ENCODE results near the gene U2AF1L4.

U2AF1L4 gene, protein sequence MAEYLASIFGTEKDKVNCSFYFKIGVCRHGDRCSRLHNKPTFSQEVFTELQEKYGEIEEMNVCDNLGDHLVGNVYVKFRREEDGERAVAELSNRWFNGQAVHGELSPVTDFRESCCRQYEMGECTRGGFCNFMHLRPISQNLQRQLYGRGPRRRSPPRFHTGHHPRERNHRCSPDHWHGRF

DNA sequence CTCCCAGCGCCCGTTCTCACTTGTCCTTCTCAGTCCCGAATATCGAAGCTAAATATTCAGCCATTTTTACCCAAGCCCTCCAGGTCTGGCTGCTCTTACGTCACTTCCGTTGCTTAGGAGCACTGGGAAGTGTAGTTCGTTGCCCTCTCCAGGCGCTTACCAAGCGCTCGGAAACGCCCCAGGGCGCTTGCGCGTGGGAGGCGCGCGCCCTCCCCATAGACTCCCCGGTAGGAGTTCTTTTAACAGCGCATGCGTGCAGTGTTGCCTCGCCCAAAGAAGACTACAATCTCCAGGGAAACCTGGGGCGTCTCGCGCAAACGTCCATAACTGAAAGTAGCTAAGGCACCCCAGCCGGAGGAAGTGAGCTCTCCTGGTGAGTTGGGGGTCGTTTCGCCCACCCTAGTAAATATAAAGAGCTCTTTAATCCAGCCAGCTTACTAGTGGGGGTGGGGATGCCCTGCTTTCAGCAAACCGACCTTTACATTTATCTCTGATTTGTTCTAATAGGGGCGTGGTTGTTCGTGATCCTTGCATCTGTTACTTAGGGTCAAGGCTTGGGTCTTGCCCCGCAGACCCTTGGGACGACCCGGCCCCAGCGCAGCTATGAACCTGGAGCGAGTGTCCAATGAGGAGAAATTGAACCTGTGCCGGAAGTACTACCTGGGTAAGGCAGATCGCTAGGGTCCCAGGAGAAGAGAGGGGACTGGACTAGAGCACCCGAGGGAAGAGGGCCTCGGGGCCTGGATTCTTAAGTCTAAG is at the start of gene U2AF1L4, which contains the start of gene PSENEN:
U2AF1L4 (minus strand) TSS at position 91 of the 759 bp plus-strand sequence; CDS start at position 64, 27 bp downstream.
PSENEN (plus strand) TSS at position 324 of the 759 bp plus-strand sequence; CDS start at position 604, 280 bp downstream.
- DNase-seq (ENCODE audit: low read depth): peak; percentile 92

DNA sequence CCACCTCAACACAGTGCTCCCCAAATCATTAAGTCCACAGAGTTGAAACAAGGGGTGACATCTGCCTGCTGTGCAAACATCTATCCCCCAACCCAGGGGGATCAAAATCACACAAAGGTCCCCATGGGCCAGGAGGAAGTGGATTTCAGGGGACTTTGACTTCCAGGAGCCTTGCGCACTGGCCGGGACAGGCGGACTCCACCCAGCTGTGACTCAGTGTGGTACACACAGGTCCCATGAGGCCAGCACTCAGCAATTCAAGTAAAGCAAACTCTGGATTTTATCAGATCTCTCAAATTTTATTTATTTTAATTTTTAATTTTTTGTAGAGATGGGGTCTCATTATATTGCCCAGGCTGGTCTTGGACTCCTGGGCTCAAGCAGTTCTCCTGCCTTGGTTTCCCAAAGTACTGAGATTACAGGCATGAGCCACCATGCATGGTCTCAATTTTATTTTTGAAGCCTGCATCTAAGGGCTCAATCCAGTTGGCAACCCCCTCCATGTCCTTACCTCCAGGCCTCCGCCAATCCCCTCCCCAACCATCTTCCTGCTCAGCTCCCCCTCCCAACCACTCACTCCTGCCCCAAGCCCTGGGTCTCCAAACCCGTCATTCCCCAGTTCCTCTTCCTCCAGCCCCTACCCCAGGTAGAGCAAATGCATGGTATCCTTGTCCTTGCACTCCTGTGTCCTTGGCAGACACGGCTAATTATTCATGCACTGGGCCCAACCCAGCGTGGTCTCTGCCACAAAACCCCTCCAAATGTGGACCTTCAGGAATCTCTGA is 48.4 kb upstream of the U2AF1L4 start:
- DNase-seq (ENCODE audit: low read depth): no peak

DNA sequence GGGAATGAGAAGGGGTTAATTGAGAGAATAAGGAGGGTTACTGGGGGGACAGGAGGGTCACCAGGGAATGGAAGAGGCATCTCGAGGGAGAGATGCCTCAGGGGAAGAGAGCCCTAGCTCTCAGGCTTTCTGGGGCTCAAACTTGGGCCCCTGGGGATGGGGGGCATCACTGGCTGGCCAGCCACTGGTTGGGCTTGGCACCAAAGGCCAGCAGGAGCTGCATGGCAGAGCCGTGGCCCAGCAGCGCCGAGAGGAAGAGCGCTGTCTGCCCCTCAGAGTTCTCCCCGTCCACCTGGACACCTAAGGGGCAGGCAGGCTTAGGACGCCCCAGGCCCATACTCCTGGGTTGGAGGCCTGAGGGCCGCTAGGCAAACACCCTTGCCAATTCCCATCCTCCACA is 47.7 kb upstream of the U2AF1L4 start:
- no peak for DNase-seq (ENCODE audit: low read depth)

DNA sequence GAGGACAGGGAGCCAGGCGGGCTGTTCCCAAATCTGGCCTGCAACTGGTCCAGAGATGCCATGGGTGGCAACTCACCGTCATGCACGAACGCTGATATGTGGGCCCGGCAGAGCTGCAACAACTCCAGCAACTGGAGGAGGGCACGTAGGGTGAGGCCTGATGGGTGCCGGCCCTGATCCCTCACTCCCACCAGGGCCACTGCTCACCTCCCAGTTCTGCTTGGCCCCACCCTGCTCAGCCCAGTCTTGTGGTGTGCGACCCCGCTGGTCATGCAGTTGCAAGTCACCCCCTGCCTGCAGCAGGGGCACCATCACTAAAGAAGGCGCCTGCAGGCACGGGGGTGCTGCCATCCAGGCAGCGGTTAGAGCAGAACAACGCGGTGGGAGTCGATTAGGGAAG is 47.1 kb upstream of the U2AF1L4 start:
- no peak for DNase-seq (ENCODE audit: low read depth)

DNA sequence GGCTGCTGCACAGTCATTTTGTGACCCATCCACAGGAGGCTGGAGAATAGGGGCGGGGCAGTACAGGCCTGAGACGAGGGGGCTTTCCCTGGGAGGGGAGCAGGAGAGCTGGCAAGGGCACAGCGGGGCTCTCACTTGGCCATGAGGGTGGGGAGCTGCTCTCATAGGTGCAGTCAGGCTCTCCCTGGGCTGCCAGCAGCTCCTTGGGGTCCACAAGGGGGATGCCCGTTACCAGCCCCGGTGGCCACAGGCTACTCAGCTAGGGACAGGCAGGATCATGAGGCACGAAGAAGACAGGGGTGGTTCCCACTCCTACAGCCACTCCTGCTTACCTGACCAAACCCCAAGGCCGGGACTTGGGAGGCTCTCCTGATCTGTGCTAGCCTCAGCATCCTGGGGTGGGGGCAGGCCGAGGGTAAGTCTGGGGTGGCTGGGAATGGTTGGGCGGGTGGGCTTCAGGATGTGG is 46.6 kb upstream of the U2AF1L4 start:
- DNase-seq (ENCODE audit: low read depth): no peak

DNA sequence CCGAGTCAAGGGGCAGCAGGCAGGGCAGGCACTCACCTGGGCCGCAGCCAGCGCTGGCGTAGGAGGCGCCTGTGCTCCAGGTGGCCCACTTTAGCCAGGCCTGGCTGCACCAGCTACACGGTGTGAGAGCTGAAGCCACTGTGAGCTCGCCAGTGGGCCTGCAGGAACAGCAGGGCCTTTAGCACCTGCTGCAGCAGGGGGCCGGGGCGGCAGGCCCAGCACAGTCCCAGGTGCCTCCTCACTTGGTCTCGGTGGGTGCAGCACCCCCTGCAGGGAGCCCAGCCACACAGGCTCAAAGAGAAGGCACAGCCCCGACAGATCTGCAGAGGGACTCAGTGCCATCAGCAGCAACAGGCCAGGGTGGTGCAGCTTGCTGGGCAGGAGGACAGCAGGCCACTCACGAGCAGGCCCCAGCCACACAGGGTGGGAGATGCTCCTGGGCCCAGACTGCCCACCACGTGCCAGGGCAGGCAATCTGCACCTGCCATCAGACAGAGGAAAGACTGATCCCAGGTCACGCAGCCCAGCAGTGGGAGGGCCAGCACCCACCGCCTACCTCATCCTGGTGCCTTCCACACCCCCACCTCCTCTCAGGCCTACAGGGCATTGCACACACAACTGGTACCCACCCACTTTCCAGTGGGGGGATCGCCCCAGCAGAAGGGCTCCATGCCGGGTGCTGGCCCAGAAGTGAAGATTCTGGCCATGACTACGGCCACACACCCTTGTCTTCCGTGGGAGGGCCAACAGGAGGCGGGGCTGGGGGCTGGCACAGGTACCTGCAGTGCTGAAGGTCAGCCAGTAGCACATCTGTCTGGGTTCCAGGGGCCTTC is 46.0 kb upstream of the U2AF1L4 start:
- DNase-seq (ENCODE audit: low read depth): no peak

DNA sequence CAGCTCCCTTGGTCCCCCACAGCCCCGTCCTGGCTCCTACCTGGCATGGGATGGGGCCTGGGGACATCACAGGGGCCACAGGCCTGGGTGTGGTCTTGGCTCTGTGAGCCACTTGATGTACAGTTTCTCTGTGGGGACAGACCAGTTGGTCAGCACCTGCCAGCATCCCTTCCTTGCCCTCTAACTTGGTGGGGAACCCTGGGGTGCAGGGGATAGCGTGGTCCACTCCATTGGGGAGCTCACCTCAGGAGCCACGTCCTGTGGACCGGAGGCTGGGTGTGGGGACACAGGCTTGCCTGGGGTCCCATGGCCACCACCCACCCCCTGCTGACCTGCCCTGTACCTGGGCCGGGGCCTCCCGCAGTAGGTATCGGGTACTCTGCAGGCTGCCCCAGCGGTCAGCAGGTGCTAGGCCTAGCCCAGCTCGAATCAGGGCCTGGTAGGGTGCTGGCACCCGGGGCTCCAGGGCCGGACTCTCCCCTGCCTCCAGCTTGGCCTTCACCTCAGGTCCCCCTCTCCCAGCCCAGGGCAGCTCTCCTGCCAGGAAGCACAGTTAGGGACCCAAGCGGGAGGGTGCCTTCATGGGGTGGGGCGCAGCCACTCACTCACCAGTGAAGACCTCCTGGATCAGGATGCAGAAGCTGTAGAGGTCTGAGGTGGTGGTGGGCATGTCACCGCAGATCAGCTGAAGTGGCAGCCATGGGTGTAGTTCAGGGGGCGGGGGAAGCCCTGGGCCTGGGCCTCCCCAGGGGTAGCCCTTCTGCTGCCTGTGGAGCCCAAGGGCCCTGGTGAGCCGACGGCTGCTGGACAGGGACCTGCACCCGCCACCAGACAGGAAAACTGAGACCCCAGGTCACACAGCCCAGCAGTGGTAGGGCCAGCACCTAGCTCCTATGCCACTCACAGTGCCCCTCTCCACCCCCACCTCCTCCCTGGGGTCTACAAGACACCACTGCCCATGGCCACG is 45.0 kb upstream of the U2AF1L4 start:
- DNase-seq (ENCODE audit: low read depth): no peak

DNA sequence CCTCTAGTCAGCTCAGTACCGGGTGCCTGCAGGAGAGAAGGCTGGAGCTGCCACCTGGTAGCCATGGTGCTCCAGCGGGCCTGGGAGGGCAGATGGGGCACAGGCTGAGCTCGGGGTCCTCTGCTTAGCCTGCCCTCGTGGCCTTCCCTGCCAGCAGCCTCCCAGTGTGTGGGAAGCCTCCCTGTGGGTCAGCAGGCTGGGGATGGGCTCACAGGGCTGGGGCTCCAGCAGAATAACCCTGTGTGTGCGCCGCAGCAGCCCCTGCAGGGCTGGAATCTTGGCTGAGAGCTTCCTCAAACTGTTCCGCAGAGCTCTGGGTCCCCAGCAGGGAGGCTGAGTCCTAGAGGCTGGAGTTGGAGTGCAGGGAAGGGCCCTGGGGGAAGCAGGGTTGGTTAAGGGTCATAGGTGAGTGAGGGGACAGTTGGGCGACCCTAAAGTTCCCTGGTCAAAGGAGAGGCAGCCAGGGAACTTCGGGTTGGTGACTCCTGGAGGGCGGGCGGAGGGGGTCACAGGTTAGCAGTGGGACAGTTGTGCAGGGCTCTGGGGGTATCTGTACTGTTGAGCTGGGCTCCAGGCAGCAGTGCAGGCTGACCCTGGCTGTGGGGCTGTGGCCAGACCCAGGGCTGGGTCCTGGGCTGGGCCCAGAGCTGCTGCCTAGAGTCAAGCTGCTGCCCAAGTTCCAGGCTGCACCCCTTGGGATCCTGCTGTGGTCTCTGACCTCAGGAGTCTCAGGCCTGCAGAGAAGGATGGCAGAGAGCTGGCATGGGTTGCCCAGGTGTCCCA is 44.2 kb upstream of the U2AF1L4 start:
- DNase-seq (ENCODE audit: low read depth): no peak

DNA sequence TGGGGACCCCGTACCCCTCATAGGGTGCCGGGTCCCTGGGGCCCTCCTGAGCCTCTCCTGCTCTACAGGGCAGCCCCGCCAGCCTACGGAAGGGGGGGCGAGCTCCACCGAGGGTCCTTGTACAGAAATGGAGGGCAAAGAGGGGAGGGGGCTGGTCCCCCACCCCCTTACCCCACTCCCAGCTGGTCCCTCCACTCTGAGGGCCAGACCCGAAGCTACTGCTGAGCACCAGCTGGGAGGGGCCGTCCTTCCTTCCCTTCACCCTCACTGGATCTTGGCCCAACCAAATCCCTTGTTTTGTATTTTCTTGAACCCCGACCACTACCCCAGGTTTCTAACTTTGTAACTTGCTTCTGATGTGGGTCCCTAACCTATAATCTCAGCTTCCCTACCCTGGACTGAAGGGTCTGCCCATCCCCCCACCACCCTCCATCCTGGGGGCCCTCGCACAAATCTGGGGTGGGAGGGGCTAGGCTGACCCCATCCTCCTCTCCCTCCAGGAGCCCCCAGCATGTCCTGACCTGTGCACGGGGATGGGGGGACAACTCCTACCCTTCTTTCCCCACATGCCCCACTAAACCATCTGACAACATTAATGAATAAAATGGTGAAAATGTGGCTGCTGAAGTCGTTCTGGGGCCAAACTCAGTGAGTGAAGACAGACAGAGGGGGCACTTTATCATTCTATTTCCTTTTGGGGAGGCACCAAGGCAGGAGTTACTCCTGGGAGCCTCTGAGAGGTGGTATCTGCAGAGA is 43.2 kb upstream of the U2AF1L4 start:
- no peak for DNase-seq (ENCODE audit: low read depth)

DNA sequence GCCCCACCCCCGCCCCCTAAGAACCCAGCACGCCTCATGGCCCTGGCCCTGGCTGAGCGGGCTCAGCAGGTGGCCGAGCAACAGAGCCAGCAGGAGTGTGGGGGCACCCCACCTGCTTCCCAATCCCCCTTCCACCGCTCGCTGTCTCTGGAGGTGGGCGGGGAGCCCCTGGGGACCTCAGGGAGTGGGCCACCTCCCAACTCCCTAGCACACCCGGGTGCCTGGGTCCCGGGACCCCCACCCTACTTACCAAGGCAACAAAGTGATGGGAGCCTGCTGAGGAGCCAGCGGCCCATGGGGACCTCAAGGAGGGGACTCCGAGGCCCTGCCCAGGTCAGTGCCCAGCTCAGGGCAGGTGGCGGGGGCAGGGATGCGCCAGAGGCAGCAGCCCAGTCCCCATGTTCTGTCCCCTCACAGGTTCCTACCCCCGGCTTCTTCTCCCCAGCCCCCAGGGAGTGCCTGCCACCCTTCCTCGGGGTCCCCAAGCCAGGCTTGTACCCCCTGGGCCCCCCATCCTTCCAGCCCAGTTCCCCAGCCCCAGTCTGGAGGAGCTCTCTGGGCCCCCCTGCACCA is 42.1 kb upstream of the U2AF1L4 start:
- no peak for DNase-seq (ENCODE audit: low read depth)

DNA sequence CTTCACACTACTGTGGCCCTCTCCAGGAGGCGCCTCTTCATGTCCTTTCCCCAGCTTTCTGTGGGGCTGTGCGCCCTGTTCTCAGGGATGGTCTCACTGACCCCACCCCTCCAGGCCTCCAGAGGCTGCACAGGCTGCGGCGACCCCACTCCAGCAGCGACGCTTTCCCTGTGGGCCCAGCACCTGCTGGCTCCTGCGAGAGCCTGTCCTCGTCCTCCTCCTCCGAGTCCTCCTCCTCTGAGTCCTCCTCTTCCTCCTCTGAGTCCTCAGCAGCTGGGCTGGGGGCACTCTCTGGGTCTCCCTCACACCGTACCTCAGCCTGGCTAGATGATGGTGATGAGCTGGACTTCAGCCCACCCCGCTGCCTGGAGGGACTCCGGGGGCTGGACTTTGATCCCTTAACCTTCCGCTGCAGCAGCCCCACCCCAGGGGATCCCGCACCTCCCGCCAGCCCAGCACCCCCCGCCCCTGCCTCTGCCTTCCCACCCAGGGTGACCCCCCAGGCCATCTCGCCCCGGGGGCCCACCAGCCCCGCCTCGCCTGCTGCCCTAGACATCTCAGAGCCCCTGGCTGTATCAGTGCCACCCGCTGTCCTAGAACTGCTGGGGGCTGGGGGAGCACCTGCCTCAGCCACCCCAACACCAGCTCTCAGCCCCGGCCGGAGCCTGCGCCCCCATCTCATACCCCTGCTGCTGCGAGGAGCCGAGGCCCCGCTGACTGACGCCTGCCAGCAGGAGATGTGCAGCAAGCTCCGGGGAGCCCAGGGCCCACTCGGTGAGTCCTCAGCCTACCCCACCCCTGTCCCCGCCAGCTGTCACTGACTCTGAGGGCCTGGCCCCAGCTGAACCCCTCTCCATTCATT is 41.3 kb upstream of the U2AF1L4 start:
- no peak for DNase-seq (ENCODE audit: low read depth)

DNA sequence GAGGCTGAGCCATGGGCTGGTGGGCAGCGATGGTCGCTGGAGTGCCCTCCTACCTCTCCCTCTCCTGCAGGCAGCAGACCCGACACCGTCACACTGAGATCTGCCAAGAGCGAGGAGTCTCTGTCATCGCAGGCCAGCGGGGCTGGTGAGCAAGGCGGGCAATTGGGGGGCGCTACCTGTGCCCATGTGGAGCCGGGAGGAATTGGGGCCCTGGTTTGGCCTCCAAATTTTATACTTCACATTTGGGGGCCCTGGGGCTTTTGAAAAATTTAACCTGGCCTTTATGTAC is 40.1 kb upstream of the U2AF1L4 start:
- DNase-seq (ENCODE audit: low read depth): no peak

DNA sequence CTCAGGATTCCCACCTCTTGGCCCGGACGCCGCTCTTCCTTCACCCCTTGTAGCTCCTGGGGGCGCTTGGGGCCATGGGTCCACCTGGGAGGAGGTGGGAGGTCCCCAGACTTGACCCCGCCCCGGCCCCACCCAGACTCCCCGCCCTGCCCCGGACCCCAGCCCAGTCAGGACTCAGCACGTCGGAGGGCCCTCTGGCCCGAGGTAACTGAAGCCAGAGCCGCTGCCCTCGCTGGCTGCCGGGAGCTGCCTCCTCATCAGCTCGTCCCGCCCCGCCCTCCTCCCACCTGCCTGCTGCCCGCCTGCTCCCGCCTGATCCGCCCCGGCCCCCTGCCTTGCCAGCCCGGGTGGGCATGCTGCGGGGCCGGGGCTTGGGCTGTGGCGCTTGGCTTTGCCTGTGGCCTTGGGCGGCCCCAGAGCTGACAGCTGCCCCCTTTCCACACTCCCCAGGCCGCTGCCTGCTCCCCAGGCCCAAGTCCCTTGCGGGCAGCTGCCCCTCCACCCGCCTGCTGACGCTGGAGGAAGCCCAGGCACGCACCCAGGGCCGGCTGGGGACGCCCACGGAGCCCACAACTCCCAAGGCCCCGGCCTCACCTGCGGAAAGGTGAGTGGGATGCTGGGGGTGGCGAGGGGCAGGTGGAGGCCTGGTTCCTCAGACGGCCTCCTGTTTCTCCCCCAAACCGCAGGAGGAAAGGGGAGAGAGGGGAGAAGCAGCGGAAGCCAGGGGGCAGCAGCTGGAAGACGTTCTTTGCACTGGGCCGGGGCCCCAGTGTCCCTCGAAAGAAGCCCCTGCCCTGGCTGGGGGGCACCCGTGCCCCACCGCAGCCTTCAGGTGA is 39.5 kb upstream of the U2AF1L4 start:
- DNase-seq (ENCODE audit: low read depth): no peak

DNA sequence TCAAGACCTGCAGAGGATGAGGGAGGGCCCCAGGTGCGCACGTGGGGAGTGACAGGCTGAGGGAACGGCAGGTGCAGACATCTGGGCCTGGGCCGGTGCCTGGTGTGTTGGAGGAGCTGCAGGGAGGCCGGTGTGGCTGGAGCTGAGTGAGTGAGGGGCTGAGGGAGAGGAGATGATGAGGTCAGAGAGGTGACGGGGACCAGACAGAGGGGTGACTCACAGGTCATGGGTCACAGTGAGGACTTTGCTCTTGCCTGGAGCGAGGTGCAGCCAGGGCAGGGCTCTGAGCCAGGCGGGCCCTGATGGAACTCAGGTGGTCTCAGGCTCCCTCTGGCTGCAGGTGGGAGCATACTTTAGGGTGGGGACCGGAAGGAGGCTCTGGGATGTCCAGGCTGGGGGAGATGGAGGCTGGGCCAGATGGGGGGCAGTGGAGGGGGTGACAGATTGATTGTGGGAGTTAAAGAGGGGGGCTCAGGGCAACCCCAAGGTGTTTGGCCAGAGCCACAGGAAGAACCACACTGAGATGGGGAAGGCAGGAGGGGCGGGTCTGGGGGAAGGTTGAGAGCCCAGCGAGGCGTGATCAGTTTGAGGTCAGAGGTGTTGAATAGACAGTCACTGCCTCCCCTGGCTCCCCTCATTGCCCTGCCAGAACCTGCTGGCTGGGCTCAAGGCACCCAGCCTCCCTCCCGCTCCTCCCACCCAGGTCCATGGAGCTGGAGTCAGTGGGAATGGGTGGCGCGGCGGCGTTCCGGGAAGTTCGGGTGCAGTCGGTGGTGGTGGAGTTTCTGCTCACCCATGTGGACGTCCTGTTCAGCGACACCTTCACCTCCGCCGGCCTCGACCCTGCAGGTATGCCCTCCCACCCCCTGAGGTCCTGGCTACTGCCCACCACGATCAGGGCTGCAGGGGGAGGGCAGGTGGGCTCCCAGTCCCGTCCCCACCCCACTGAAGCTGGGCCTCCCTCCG is 38.5 kb upstream of the U2AF1L4 start:
- DNase-seq (ENCODE audit: low read depth): no peak

DNA sequence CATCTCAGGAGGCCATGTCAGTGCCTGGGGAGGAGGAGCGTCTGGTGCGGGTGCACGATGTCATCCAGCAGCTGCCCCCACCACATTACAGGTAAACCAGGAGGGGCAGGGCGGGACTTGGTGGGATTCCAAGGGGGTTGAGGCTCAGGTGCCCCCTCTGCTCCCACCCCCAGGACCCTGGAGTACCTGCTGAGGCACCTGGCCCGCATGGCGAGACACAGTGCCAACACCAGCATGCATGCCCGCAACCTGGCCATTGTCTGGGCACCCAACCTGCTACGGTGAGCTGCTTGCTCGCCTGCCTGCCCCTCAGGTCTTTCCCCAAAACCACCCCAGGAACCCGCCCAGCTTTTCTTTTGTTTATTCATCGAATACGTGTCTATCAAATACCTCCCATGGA is 37.4 kb upstream of the U2AF1L4 start:
- no peak for DNase-seq (ENCODE audit: low read depth)

DNA sequence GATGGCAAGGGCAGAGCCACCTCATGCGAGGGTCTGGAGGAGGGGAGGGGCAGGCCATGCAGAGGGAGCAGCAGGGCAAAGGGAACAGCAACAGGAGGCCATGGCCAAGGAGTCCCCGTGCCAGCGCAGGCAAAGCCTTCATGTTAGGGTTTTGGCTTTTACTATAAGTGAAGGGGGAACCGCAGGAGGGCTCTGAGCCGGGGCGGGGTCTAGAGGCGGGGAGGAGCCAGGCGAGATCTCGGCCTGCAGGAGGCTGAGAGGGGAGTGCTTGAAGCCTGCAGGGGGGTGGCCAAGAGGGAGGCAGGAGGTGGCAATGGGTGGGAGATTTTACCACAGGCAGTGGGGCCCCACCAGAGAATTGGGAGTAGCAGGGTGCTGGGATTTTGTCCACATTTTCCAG is 36.4 kb upstream of the U2AF1L4 start:
- no peak for DNase-seq (ENCODE audit: low read depth)

Data from stimulated activated CD8-positive, alpha-beta memory T cell treated with anti-CD3 and anti-CD28 coated beads, Interleukin-4, amount 100 ng/mL, for 24 hours (primary cell).